BLaER1 treated with 17β-estradiol and CSF1 and Interleukin-3, amounts not matched to agents 10 nM and 100 nM (cell line): ENCODE results near the gene FHIT.

Experiments used
- H3K27ac ChIP-seq, 11 experiments: shearing (Covaris generic); formaldehyde crosslinking; 2 replicates each; pipeline ENCODE4 v1.8.1; 2022
- H3K27me3 ChIP-seq, 11 experiments: shearing (Covaris generic); formaldehyde crosslinking; 2 replicates each; pipeline ENCODE4 v1.8.1; 2022
- H3K36me3 ChIP-seq, 11 experiments: shearing (Covaris generic); formaldehyde crosslinking; 2 replicates each; pipeline ENCODE4 v1.8.1; 2022
- H3K4me1 ChIP-seq, 10 experiments: shearing (Covaris generic); formaldehyde crosslinking; 2 replicates each; pipeline ENCODE4 v1.8.1; 2022
- H3K4me2 ChIP-seq, 11 experiments: shearing (Covaris generic); formaldehyde crosslinking; 2 replicates each; pipeline ENCODE4 v1.8.1; 2022
- H3K4me3 ChIP-seq, 10 experiments: shearing (Covaris generic); formaldehyde crosslinking; 2 replicates each; pipeline ENCODE4 v1.8.1; 2022
- H3K9ac ChIP-seq, 11 experiments: shearing (Covaris generic); formaldehyde crosslinking; 2 replicates each; pipeline ENCODE4 v1.8.1; 2022
- H3K9me3 ChIP-seq, 11 experiments: shearing (Covaris generic); formaldehyde crosslinking; replicated peaks in 1 of 11; 2 replicates each; pipeline ENCODE4 v1.8.1; 2022
- H4K20me1 ChIP-seq, 11 experiments: shearing (Covaris generic); formaldehyde crosslinking; 2 replicates each; pipeline ENCODE4 v1.8.1; 2022
- Cebpa-rat ChIP-seq, 11 experiments: shearing (Covaris generic); IDR thresholded peaks; 2 replicates each; pipeline ENCODE4 v1.8.1; 2022

FHIT gene

DNA sequence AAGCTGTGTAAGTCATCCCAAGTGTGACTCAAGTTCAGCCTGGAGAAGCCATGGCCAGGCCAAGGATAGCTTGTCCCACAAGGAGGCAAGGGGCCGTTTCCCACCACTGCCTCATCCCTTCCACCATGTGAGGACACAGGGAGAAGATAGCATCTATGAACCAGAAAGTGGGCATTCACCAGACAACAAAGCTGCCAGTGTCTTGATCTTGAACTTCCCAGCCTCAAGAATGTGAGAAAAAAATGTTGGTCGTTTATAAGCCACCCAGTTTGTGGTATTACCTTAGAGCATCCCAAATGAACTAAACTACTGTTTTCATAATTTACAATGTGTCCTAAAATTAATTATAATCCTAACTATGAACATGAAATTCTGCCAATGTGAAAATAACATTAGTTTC lies 1270.7 kb downstream of the FHIT start:
- no peak for TF ChIP-seq Cebpa-rat (IDR thresholded peaks at IDR 0.05)
- no peak overlapping the region for H3K9ac ChIP-seq

DNA sequence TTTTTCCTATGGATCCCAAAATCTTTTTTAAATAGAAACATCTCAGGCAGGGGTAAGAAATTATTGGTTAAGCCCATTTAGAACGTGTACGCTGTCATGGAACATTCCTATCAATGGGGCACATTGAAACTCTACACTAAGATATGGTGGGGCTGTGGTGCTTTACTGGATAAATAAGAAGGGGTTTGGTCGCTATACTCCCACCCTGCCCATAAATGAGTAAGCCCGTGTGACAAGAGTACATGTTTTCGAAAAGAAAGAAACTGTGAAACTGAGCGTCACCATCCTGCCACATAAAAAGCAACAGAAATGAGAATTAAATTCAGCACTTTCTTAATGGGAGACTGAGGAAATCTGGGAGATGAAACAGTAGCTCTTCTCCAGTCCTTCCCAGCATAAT lies 1271.7 kb downstream of the FHIT start:
- no peak overlapping the region for H3K9ac ChIP-seq
- peaks cover 0 to 5% (median 0%) of the 10 kb centered on the region in 11 experiments; a peak in 2 of 22 replicates for H3K36me3 ChIP-seq
- peaks cover 7 to 18% (median 15%) of the 10 kb centered on the region in 11 experiments for H3K9me3 ChIP-seq
- peaks cover 0 to 32% (median 0%) of the 10 kb centered on the region in 11 experiments; a peak in 5 of 22 replicates for H3K27me3 ChIP-seq
- H3K27ac ChIP-seq, result no peak overlapping the region
- peaks cover 0 to 23% (median 9%) of the 10 kb centered on the region in 10 experiments; a peak in 10 of 20 replicates for H3K4me1 ChIP-seq
- TF ChIP-seq Cebpa-rat (IDR thresholded peaks at IDR 0.05), result no peak
- no peak overlapping the region for H3K4me3 ChIP-seq
- no peaks in the 10 kb centered on the region for H4K20me1 ChIP-seq
- H3K4me2 ChIP-seq, result no peak overlapping the region

More for the DNA sequence above, 1270.7 kb downstream of the FHIT start:
- Histone ChIP-seq H3K9me3 (peaks cover 13 to 25% (median 21%) of the 10 kb centered on the region in 11 experiments), H3K36me3 (peaks cover 0 to 10% (median 0%) of the 10 kb centered on the region in 11 experiments; a peak in 2 of 22 replicates), H3K4me2 (no peak overlapping the region), H3K27me3 (peaks cover 0 to 42% (median 0%) of the 10 kb centered on the region in 11 experiments; a peak in 6 of 22 replicates), H4K20me1 (no peaks in the 10 kb centered on the region), H3K27ac (no peak overlapping the region), H3K4me1 (peaks cover 1 to 31% (median 16%) of the 10 kb centered on the region in 10 experiments), H3K4me3 (no peak overlapping the region)

- Histone ChIP-seq H3K27me3 (peaks cover 0 to 26% (median 0%) of the 10 kb centered on the region in 11 experiments; a peak in 5 of 22 replicates), H3K27ac (no peak overlapping the region), H3K4me1 (peaks cover 0 to 23% (median 9%) of the 10 kb centered on the region in 10 experiments; a peak in 9 of 20 replicates), H3K36me3 (no peaks in the 10 kb centered on the region; a peak in 1 of 22 replicates), H3K9me3 (peaks cover 1 to 13% (median 9%) of the 10 kb centered on the region in 11 experiments), H3K9ac (no peak overlapping the region), H3K4me3 (no peak overlapping the region), H3K4me2 (no peak overlapping the region), H4K20me1 (no peaks in the 10 kb centered on the region)
- TF ChIP-seq Cebpa-rat (IDR thresholded peaks at IDR 0.05), result no peak
Measured at GRCh38 chr3:59978979-59979378, 1272.3 kb downstream of the FHIT start.

DNA sequence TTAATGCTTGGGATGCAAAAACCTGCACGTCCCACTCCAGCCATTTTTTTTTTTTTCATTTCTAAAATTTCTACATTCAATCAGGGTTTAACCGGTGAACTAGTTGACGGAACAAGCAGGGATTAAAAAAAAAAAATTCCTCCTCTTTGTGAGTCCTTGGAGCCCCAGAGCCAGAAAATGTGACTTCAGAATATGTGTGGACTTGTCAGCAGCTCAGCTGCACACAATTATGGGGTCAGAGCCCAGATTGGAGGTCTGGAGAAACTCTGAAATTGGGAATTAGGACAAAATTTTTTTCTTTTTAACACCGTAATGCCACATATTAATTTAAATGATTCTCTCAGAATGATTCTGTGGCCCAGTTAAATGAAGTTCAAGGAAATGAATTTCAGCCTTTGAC lies 1280.5 kb downstream of the FHIT start:
- TF ChIP-seq Cebpa-rat (IDR thresholded peaks at IDR 0.05), result no peak
- Histone ChIP-seq H3K9ac (no peak overlapping the region), H4K20me1 (no peaks in the 10 kb centered on the region), H3K4me1 (no peaks in the 10 kb centered on the region), H3K36me3 (no peaks in the 10 kb centered on the region), H3K9me3 (peaks cover 0 to 14% (median 4%) of the 10 kb centered on the region in 11 experiments; a peak in 7 of 22 replicates), H3K27ac (no peak overlapping the region), H3K4me3 (no peak overlapping the region), H3K4me2 (no peak overlapping the region), H3K27me3 (no peaks in the 10 kb centered on the region)

GRCh38 chr3:59970376-59970775 lies 1280.9 kb downstream of the FHIT start:
- Histone ChIP-seq H3K9ac (no peak overlapping the region), H3K27me3 (no peaks in the 10 kb centered on the region), H4K20me1 (no peaks in the 10 kb centered on the region), H3K27ac (no peak overlapping the region), H3K4me1 (no peaks in the 10 kb centered on the region), H3K4me3 (no peak overlapping the region), H3K36me3 (no peaks in the 10 kb centered on the region), H3K4me2 (no peak overlapping the region), H3K9me3 (peaks cover 0 to 14% (median 4%) of the 10 kb centered on the region in 11 experiments; a peak in 6 of 22 replicates)
- TF ChIP-seq Cebpa-rat (IDR thresholded peaks at IDR 0.05), result no peak

DNA sequence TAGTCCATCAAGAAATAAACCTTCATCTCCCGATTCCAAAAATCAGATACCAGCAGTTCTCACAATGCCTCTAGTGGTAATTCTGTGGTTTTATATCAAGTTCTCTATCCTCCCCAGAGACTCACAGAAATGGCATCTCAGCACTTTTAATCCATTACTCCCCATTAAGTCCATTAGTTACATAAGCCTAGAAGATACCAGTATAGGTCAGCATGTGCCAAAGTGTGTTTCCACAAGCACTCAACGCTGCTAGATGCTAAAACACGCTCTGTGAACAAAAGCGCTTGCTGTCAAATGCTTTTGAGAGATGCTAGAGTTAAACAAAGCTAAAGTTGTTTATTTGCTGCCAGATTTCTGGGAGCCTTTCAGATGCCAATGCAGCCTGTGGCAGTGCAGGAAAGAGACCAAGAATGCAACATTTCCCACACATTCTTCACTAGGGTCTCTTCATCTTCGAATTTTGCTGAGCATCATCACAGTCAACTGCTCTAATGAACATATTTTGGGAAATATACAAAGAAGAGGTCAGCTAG lies 1282.7 kb downstream of the FHIT start:
- no peak for TF ChIP-seq Cebpa-rat (IDR thresholded peaks at IDR 0.05)
- Histone ChIP-seq H4K20me1 (no peaks in the 10 kb centered on the region), H3K4me3 (no peak overlapping the region), H3K4me1 (no peaks in the 10 kb centered on the region), H3K36me3 (no peaks in the 10 kb centered on the region), H3K27me3 (no peaks in the 10 kb centered on the region), H3K4me2 (no peak overlapping the region), H3K27ac (no peak overlapping the region), H3K9me3 (peaks cover 0 to 14% (median 4%) of the 10 kb centered on the region in 11 experiments; a peak in 6 of 22 replicates), H3K9ac (no peak overlapping the region)

DNA sequence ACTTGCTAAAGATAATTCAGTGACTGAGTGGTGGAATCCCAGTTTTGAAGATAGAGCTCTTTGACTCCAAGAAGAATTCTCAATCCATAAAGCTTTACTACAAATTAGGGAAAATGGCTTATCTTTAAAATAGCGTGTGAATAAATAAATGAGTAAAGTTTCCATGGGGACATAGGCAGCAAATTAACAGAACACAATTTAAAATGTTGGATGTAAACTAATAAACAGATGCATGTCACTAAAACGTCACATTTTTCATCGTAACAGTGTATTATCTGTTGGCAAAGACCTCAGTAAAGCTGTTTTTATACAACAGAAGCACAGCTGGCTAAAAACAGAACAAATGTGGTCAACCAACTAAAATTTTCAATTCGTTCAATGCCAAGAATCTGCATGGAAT lies 1287.6 kb downstream of the FHIT start:
- Histone ChIP-seq H3K9me3 (peaks cover 5 to 19% (median 14%) of the 10 kb centered on the region in 11 experiments; a peak in 16 of 22 replicates), H3K27ac (no peak overlapping the region), H3K4me1 (no peaks in the 10 kb centered on the region), H3K9ac (no peak overlapping the region), H4K20me1 (no peaks in the 10 kb centered on the region), H3K4me3 (no peak overlapping the region), H3K4me2 (no peak overlapping the region), H3K36me3 (no peaks in the 10 kb centered on the region), H3K27me3 (no peaks in the 10 kb centered on the region)
- no peak for TF ChIP-seq Cebpa-rat (IDR thresholded peaks at IDR 0.05)

- Histone ChIP-seq H3K27ac (no peak overlapping the region), H3K9me3 (peaks cover 5 to 19% (median 14%) of the 10 kb centered on the region in 11 experiments; a peak in 16 of 22 replicates), H3K9ac (no peak overlapping the region), H3K36me3 (no peaks in the 10 kb centered on the region), H4K20me1 (no peaks in the 10 kb centered on the region), H3K4me3 (no peak overlapping the region), H3K4me2 (no peak overlapping the region), H3K27me3 (no peaks in the 10 kb centered on the region), H3K4me1 (no peaks in the 10 kb centered on the region)
- TF ChIP-seq Cebpa-rat (IDR thresholded peaks at IDR 0.05), result no peak
Measured at GRCh38 chr3:59957150-59957549, 1294.1 kb downstream of the FHIT start.

DNA sequence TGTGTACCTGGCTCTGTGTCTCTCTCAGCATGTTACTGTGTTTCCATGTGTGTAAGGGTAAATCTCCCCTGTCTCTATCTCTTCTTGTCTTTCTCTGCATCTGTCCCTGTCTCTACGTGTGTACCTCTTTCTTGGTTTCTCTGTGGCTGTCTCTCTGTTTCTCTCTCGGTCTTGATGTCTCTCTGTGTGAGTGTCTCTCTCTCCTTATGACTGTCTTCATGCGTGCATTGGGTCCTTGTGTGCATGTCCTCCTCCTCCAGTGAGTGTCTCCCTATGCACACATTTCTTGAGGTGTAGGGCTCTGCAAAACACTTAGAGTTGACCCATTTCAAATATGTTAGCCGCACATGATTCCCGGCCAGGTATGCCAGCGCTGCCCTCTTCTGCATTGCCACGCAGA lies 1298.1 kb downstream of the FHIT start:
- H3K9ac ChIP-seq, result no peak overlapping the region
- H3K27ac ChIP-seq, result no peak overlapping the region
- H4K20me1 ChIP-seq, result no peaks in the 10 kb centered on the region
- no peak for TF ChIP-seq Cebpa-rat (IDR thresholded peaks at IDR 0.05)
- no peaks in the 10 kb centered on the region for H3K27me3 ChIP-seq
- no peak overlapping the region for H3K4me2 ChIP-seq
- H3K4me1 ChIP-seq, result no peaks in the 10 kb centered on the region
- H3K36me3 ChIP-seq, result no peaks in the 10 kb centered on the region
- H3K9me3 ChIP-seq, result peaks cover 0 to 2% (median 0%) of the 10 kb centered on the region in 11 experiments; a peak in 3 of 22 replicates
- H3K4me3 ChIP-seq, result no peak overlapping the region

GRCh38 chr3:59949311-59949710 lies 1301.9 kb downstream of the FHIT start:
- H3K27ac ChIP-seq, result no peak overlapping the region
- no peak for TF ChIP-seq Cebpa-rat (IDR thresholded peaks at IDR 0.05)
- no peaks in the 10 kb centered on the region for H4K20me1 ChIP-seq
- peaks cover 3 to 17% (median 12%) of the 10 kb centered on the region in 11 experiments; a peak in 8 of 22 replicates for H3K9me3 ChIP-seq
- H3K9ac ChIP-seq, result no peak overlapping the region
- no peak overlapping the region for H3K4me2 ChIP-seq
- no peaks in the 10 kb centered on the region for H3K36me3 ChIP-seq
- no peaks in the 10 kb centered on the region for H3K27me3 ChIP-seq
- no peak overlapping the region for H3K4me3 ChIP-seq
- H3K4me1 ChIP-seq, result peaks cover 0 to 9% (median 0%) of the 10 kb centered on the region in 10 experiments; a peak in 2 of 20 replicates
